ENCODE results near the gene EHD3.

DNA sequence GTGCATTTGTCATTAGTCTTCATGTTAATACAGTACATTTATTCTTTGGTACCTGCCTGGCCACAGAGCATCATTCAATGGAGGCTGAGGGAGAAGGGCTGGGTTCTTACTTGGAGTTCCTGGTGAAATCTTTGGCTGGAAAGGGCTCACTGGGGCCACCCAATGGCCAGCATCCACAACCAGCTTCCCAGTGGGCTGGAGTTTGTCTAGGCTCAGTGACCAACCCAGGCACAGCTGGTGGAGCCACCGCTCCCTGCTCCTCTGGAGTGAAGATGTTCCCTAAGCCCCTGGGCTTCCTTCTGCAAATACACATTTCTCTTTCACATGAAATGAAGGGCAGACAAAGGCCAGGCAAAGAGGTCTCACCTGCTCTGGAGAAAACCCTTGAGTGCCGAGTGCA is 34.4 kb downstream of the EHD3 start:
- TF ChIP-seq, protein P1, sequence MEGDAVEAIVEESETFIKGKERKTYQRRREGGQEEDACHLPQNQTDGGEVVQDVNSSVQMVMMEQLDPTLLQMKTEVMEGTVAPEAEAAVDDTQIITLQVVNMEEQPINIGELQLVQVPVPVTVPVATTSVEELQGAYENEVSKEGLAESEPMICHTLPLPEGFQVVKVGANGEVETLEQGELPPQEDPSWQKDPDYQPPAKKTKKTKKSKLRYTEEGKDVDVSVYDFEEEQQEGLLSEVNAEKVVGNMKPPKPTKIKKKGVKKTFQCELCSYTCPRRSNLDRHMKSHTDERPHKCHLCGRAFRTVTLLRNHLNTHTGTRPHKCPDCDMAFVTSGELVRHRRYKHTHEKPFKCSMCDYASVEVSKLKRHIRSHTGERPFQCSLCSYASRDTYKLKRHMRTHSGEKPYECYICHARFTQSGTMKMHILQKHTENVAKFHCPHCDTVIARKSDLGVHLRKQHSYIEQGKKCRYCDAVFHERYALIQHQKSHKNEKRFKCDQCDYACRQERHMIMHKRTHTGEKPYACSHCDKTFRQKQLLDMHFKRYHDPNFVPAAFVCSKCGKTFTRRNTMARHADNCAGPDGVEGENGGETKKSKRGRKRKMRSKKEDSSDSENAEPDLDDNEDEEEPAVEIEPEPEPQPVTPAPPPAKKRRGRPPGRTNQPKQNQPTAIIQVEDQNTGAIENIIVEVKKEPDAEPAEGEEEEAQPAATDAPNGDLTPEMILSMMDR (IDR thresholded peaks at IDR 0.05): no peak
- TF ChIP-seq POLR2A (IDR thresholded peaks at IDR 0.05): no peak

Measured in Peyer's patch (tissue), 4 donors.